Frontal cortex (tissue), 4 donors: ENCODE data around the gene PKD1. TPM values are rescaled to one million over a fixed set of nuclear protein-coding genes. Genes with fewer than 3 reads are reported as not detected.

ENCODE experiments used
- DNase-seq, 2 donors: peaks; one replicate each; pipeline ENCODE4 v3.0.0; 2012; ENCODE audit warnings: low spot score in 2 of 2
- FAIRE-seq: peaks from 2 replicates; lab custom pipeline; 2012; peaks lifted over from hg19 to GRCh38; lab: Jason Lieb, UNC
- total RNA-seq: library from RNA; depleted of rRNA; stranded (reverse); fragments of >200 nt; gene quantifications from one replicate; pipeline ENCODE4 v1.2.3, GENCODE V29; 2014
- donor health status: control.
- donor health status: control.
- donor health status: control.

Gene PKD1
- total RNA-seq, 1 donor from 2014 or later = 58.3 TPM

- no peak for FAIRE-seq
- no peak for DNase-seq
These were observed 74.2 kb downstream of the PKD1 start for GRCh38 chr16:2061526-2061925.

- DNase-seq = no peak
- no peak for FAIRE-seq
These were observed 74.7 kb downstream of the PKD1 start for GRCh38 chr16:2061023-2061422.

- DNase-seq (no peak), FAIRE-seq (no peak)
These were observed 75.4 kb downstream of the PKD1 start for GRCh38 chr16:2060346-2060745.

DNA sequence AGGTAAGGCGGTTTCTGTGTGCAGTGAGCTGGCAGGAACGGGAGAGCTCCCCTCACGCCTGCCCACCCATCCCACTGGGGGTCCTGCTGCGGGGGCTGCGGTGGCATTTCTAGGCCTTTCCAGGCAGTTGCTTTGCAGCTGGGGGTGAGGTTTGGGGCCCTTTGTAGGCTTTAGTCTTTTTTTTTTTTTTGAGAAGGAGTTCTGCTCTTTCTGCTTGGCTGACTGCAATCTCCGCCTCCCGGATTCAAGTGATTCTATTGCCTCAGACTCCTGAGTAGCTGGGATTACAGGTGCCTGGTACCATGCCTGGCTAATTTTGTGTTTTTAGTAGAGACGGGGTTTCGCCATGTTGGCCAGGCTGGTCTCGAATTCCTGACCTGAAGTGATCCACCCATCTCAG is 76.8 kb downstream of the PKD1 start:
- no peak for FAIRE-seq
- DNase-seq = no peak

- no peak for FAIRE-seq
- DNase-seq = no peak
These were observed 77.3 kb downstream of the PKD1 start for GRCh38 chr16:2058420-2058819.

- DNase-seq (no peak), FAIRE-seq (no peak)
These were observed 78.3 kb downstream of the PKD1 start for GRCh38 chr16:2057438-2057837.

DNA sequence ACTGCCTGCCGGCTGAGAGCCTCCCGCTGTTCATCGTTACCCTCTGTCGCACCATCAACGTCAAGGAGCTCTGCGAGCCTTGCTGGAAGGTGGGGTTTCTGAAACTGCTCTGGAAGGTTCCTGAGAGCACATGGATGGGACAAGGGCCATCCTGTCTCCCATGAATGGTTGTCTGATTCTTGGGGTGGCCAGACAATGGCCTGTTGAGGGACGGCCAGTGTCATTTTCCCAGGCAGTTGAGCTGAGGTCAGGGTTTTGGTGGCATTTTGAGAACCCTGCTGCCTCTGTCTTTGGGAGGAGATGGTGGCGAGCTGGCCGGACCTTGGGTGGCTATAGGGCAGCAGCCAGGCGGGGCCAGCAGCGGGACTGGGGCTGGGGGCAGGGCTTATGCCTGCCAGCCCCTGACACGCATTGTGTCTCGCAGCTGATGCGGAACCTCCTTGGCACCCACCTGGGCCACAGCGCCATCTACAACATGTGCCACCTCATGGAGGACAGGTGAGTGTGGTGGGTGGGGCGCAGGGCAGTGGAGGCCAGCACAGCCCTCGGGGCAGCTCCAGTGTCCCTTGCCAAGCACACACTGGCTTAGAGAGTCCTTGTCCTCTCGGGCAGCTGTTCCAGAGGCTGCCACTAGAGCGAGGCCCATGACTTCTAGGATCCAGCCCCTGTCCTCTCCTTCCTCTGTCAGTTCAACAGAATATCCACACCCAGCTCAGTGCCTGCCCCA is 78.9 kb downstream of the PKD1 start:
- FAIRE-seq = no peak

GRCh38 chr16:2056077-2056476 is 79.6 kb downstream of the PKD1 start:
- DNase-seq (no peak), FAIRE-seq (no peak)

More for the DNA sequence above, 78.9 kb downstream of the PKD1 start:
- DNase-seq = no peak

DNA sequence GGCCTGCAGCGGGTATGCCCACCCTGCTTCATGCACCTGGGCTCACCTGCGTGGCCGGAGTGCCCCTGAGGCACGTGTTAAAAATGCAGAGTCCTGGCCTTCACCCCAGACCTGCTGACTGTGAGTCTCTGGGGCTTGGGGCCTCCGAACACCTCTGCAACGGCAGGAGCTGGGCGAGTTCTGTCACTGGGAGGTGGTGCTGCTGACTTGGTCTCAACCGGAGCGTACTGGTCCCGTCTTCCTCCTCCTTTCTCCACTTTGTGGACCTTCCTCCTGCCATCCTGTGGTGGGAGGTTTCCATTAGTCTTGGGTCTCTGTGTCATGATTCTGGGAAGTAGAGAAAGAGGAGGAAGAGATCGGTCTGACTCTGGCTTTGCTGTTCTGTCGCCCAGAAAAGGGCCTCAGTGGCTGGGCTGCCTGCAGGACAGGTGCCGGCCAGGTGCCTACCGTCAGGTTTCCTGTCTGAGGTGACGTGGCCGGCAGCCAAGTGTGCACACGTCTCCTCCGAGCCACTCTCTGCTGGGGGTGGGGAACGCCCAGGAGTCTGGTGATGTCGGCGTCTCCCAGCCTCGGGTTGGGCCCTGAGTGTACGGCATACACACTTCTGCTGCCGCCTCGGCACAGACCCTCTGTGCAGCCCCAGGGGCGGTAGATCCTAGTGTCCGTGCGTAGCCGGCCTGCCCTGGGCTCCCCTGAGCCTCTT is 81.0 kb downstream of the PKD1 start:
- no peak for DNase-seq
- FAIRE-seq = no peak

GRCh38 chr16:2053897-2054296 is 81.8 kb downstream of the PKD1 start:
- FAIRE-seq (no peak), DNase-seq (no peak)

DNA sequence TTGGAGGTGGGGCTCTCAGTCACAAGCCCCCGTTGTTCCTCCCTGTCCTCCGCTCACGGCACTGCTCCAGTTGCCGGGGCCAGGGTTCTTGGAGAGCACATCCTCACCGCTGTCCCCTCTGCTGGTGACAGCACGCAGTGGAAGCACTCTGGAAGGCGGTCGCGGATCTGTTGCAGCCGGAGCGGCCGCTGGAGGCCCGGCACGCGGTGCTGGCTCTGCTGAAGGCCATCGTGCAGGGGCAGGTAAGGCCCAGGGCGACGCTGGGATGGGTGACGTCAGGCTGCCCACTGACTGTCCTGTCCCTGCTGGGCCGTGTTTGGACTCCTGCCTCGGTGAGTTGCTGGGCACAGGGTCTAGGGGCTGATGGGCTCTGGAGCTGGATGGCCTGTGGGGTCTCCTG is 82.5 kb downstream of the PKD1 start:
- DNase-seq (no peak), FAIRE-seq (no peak)

GRCh38 chr16:2048116-2048543 is 87.6 kb downstream of the PKD1 start:
- FAIRE-seq = no peak
- DNase-seq = no peak

GRCh38 chr16:2047330-2048115 is 88.2 kb downstream of the PKD1 start, which contains the start of the genes NTHL1 and TSC2:
TSS of gene NTHL1 (minus strand) at chr16:2047834. CDS start at chr16:2047823, 11 bp downstream.
TSS of gene TSC2 (plus strand) at chr16:2047985. CDS start at chr16:2048616, 631 bp downstream.
- DNase-seq (peak; percentile 98 to 99), FAIRE-seq (no peak)

DNA sequence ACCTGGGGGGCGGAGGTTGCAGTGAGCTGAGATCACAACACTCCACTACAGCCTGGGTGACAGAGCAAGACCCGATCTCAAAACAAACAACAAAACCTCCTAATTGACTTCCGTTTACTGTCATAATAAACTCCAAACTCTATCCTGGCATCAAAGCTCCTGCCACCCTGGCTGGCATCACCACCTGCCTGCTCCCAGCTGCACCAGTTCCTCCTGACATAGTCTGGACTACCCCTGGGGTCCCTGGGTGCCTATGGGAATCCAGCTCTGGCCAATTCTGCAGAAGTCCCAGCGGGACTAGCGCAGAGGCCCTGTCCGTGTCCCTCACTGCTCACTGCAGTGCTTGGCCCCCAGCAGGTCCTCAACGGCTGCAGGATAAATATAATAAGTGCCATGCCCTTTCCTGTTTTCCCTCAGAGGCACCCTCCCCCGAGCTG is 88.8 kb downstream of the PKD1 start:
- DNase-seq (no peak), FAIRE-seq (no peak)

GRCh38 chr16:2045965-2046892 is 89.5 kb downstream of the PKD1 start:
- DNase-seq = no peak
- no peak for FAIRE-seq

DNA sequence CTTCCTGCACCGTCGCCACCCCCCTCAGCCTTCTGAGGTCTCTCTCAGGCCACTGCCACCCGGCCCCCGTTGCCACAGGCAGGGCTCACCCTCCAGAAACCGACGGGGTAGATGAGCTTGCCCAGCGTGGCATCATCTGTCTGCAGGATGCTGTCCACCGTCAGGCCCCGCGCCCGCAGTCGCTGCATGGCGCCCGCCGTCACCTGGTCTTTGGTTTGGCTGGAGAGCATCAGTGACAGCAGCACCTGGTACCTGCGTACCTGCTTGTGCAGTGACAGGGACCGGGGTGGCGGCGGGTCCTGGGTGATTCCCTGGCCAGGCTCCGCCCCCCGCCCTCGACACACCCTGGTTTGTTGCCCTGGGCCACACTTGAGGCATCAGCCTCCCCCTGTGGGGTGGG is 91.2 kb downstream of the PKD1 start:
- no peak for DNase-seq
- no peak for FAIRE-seq

- DNase-seq = no peak
- no peak for FAIRE-seq
These were observed 91.8 kb downstream of the PKD1 start for GRCh38 chr16:2043667-2044451.

DNA sequence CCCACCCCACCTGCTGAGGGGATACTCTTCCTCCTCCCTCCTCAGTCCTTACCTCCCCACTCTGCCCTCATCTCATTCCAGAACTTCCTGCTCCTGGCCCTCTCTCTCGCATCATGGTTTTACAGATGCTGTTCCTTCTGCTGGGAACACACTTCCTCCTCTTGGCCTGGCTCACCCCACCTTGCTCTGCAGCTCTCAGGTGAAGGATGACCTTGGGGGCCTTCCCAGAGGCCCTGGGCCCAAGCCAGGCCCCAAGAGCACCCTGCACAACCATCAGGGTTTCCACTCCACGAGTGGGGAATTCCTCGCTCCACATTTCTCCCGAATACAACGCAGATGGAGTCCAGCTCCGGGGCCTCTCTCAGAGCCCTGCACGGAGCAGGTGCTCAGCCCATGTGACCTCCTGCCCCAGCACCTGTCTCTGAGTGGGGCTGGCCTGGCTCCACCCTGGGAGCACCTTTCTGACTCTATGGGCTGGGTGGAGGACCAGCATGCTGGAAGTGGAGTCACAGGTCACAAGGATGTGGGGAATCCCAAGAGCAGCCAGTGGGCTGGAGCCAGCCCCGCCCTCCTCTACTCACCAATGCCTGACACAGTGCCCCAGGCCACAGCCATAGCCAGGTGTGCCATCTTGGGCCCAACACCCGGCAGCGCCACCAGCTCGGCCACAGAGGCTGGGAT is 92.6 kb downstream of the PKD1 start:
- DNase-seq (no peak), FAIRE-seq (no peak)
